K562 (cell line): Measurements from ENCODE around the gene HPCAL1. TPM values are rescaled to one million over a fixed set of nuclear protein-coding genes. Genes with fewer than 3 reads are reported as not detected.
A peak's percentile ranks its signal among the peaks of the same experiment; 100 is the strongest.

Experiments used
- ATAC-seq: fragments of 200-7000 bp; cut with Tn5 transposase; 3 replicates; pipeline ENCODE4 v1.9.1; 2020; ENCODE audit warnings: moderate library complexity
- BruUV-seq: library from RNA; stranded (reverse); fragments of 400-500 nt; replicated peaks from 2 replicates; lab custom pipeline; 2021; lab: Mats Ljungman, UMichigan
- CTCF ChIA-PET: fragments of 300-600 bp; formaldehyde crosslinking; extraction: SDS; loops from one replicate; lab custom pipeline; 2021; ENCODE audit warnings: low intra/inter-chr PET ratio; lab: Yijun Ruan, JAX
- POLR2A ChIA-PET: fragments of 300-600, 350-650 bp; sonication (Branson Sonifier 250); formaldehyde crosslinking; extraction: SDS; loops from one replicate; lab custom pipeline; 2021; ENCODE audit warnings: antibody characterized with exemption, inconsistent platforms; lab: Yijun Ruan, JAX
- DNase-seq, 4 experiments: peaks; one replicate each; pipeline versions ENCODE4 v3.0.0 to v3.0.0-alpha.2; 2011 to 2018; ENCODE audit warnings: low spot score in 3 of 4, mixed read lengths in 3 of 4; ENCODE audit errors: extremely low read depth in 1 of 4
- FAIRE-seq: peaks from 2 replicates; lab custom pipeline; 2011; peaks lifted over from hg19 to GRCh38; lab: Jason Lieb, UNC
- H2AFZ ChIP-seq: 2 replicates; pipeline ENCODE4 v1.6.0; 2011; ENCODE audit warnings: low read depth, low read length, control low read depth, inconsistent platforms
- H3K27ac ChIP-seq: fragments of 200-600 bp; 3 replicates; pipeline ENCODE4 v1.8.0; 2011; ENCODE audit warnings: low read depth, mild to moderate bottlenecking, control low read depth, inconsistent platforms, low read length, moderate library complexity, mixed read lengths; ENCODE audit errors: extremely low read depth
- H3K27me3 ChIP-seq, 2 experiments: fragments of 300-600 bp in 1 of 2; 2 replicates in 1 of 2; 3 replicates in 1 of 2; pipeline versions ENCODE4 v1.6.0 to v1.8.0; 2011; ENCODE audit warnings: inconsistent platforms in 2 of 2, low read length in 2 of 2, mild to moderate bottlenecking in 1 of 2, mixed read lengths in 1 of 2, moderate library complexity in 1 of 2; ENCODE audit not compliant: control insufficient read depth in 2 of 2, insufficient read depth in 2 of 2
- H3K36me3 ChIP-seq: fragments of 300-600 bp; 3 replicates; pipeline ENCODE4 v1.8.0; 2011; ENCODE audit warnings: mild to moderate bottlenecking, low read length, inconsistent platforms; ENCODE audit not compliant: control insufficient read depth, insufficient read depth
- H3K4me1 ChIP-seq, 2 experiments: fragments of 200-600 bp in 1 of 2; replicated peaks in 1 of 2; 2 replicates in 1 of 2; 3 replicates in 1 of 2; pipeline versions ENCODE4 v1.5.1 to v1.8.0; 2011; ENCODE audit warnings: inconsistent platforms in 2 of 2, low read length in 2 of 2, mild to moderate bottlenecking in 1 of 2, mixed read lengths in 1 of 2, moderate library complexity in 1 of 2; ENCODE audit not compliant: control insufficient read depth in 2 of 2, insufficient read depth in 2 of 2
- H3K4me2 ChIP-seq: 2 replicates; pipeline ENCODE4 v1.6.1; 2011; ENCODE audit warnings: low read length, control low read depth, inconsistent platforms, mixed read lengths; ENCODE audit not compliant: insufficient read depth
- H3K4me3 ChIP-seq: fragments of 200-600 bp; sonication (generic), shearing (Covaris generic); 2 replicates; pipeline ENCODE4 v1.5.1; 2016; ENCODE audit warnings: control low read depth, inconsistent platforms
- H3K79me2 ChIP-seq: fragments of 200-600 bp; 3 replicates; pipeline ENCODE4 v1.8.0; 2011; ENCODE audit warnings: low read length, inconsistent platforms; ENCODE audit not compliant: control insufficient read depth, insufficient read depth
- H3K9ac ChIP-seq, 2 experiments: 2 replicates each; pipeline versions ENCODE4 v1.6.0 to v1.6.1; 2011; ENCODE audit warnings: low read depth in 2 of 2, low read length in 2 of 2, control low read depth in 1 of 2, inconsistent platforms in 1 of 2, mild to moderate bottlenecking in 1 of 2, mixed read lengths in 1 of 2; ENCODE audit not compliant: insufficient read depth in 1 of 2
- H3K9me1 ChIP-seq: one replicate; pipeline ENCODE4 v1.6.0; 2011; ENCODE audit warnings: inconsistent platforms, mild to moderate bottlenecking, low read length, moderate library complexity; ENCODE audit not compliant: control insufficient read depth, insufficient read depth
- H3K9me3 ChIP-seq: replicated peaks from 2 replicates; pipeline ENCODE4 v1.5.1; 2011; ENCODE audit warnings: low read depth, low read length, inconsistent platforms; ENCODE audit not compliant: control insufficient read depth, insufficient read depth
- H4K20me1 ChIP-seq: replicated peaks from 2 replicates; pipeline ENCODE4 v1.6.1; 2011; ENCODE audit warnings: low read length, inconsistent platforms, mixed read lengths; ENCODE audit not compliant: control insufficient read depth, insufficient read depth
- BACH1 ChIP-seq: fragments of 200-800 bp; sonication (Bioruptor generic); IDR thresholded peaks from 2 replicates; pipeline ENCODE4 v1.6.1; 2016; ENCODE audit warnings: missing genetic modification characterization, missing compliant biosample characterization
- ETV6 ChIP-seq, 3 experiments: fragments of 150-350 bp in 1 of 3; sonication (generic) in 1 of 3; formaldehyde crosslinking in 1 of 3; IDR thresholded peaks; 2 replicates each; pipeline versions ENCODE4 v1.6.1 to v1.8.0; 2014 to 2022; ENCODE audit warnings: borderline replicate concordance in 2 of 3, low read depth in 2 of 3, antibody characterized with exemption in 1 of 3, low read length in 1 of 3, mild to moderate bottlenecking in 1 of 3, missing genetic modification reagents in 1 of 3
- POLR2G ChIP-seq: fragments of 200-400 bp; formaldehyde crosslinking; IDR thresholded peaks from 2 replicates; pipeline ENCODE4 v1.6.1; 2017; ENCODE audit warnings: low read depth, mild to moderate bottlenecking, antibody characterized with exemption, low read length, moderate library complexity
- RAD51 ChIP-seq: fragments of 450-650 bp; IDR thresholded peaks from 2 replicates; pipeline ENCODE4 v1.7.1; 2016; ENCODE audit warnings: low read depth, mild to moderate bottlenecking, borderline replicate concordance
- RBM22 ChIP-seq: fragments of 200-400 bp; formaldehyde crosslinking; IDR thresholded peaks from 2 replicates; pipeline ENCODE4 v1.6.1; 2018; ENCODE audit warnings: low read length, low read depth; ENCODE audit not compliant: poor library complexity, severe bottlenecking
- SAP30 ChIP-seq: fragments of 200-600 bp; sonication (generic); IDR thresholded peaks from 2 replicates; pipeline ENCODE4 v1.6.1; 2012; ENCODE audit warnings: borderline replicate concordance, low read depth, mild to moderate bottlenecking, moderate library complexity, low read length, control low read depth, inconsistent platforms; ENCODE audit not compliant: insufficient read depth, poor library complexity, severe bottlenecking
- ZFP1 ChIP-seq: fragments of 450-650 bp; formaldehyde crosslinking; IDR thresholded peaks from 2 replicates; pipeline ENCODE4 v1.4.0; 2020; ENCODE audit warnings: mild to moderate bottlenecking, mixed read lengths
- ZNF184 ChIP-seq: sonication (generic); formaldehyde crosslinking; IDR thresholded peaks from 2 replicates; pipeline ENCODE4 v1.5.0; 2020; ENCODE audit warnings: missing genetic modification reagents
- WGBS: fragments of 100-300 bp; shearing (Covaris generic); methylation state at CpG from one replicate; pipeline ENCODE4 v1.1.6; 2016; ENCODE audit warnings: low coverage, mixed read lengths; ENCODE audit not compliant: insufficient coverage; ENCODE audit errors: missing lambda C conversion rate; 5-methylcytosine and 5-hydroxymethylcytosine counted together
- in situ Hi-C: fragments of 300-500 bp; cut with MboI; formaldehyde crosslinking; loops from 4 replicates; pipeline ENCODE4 v1.15.0; 2018; ENCODE audit warnings: inconsistent platforms, mixed read lengths
- intact Hi-C: fragments of 100-400 bp; cut with micrococcal nuclease; formaldehyde crosslinking; loops from 2 replicates; pipeline ENCODE4 v1.14.2; 2022
- polyA plus RNA-seq, 8 experiments: library from polyadenylated mRNA; depleted of rRNA in 4 of 8; stranded (reverse) in 5 of 8; unstranded in 3 of 8; fragments of >200 nt; fragmentation: Nextera tagmentation in 2 of 8; fragmentation: Illumina TruSeq in 1 of 8; extraction: Ambion mirVana in 2 of 8; extraction: Trizol in 1 of 8; gene quantifications; 2 replicates each; pipeline versions ENCODE4 v1.2.1 to v1.2.3, GENCODE V29; 2011 to 2014; ENCODE audit warnings: inconsistent platforms in 1 of 8, missing spikeins in 1 of 8
- total RNA-seq, 7 experiments: library from RNA; depleted of rRNA in 6 of 7; stranded (reverse); fragments of >200 nt in 6 of 7; fragmentation: Illumina TruSeq in 2 of 7; extraction: Trizol in 2 of 7; gene quantifications; 2 replicates each; pipeline versions ENCODE4 v1.2.1 to v1.2.3, GENCODE V29; 2011 to 2021; ENCODE audit warnings: low replicate concordance in 1 of 7

The HPCAL1 gene
- total and polyA plus RNA-seq, 9 of the 15 experiments (the other 6 are each of a cell fraction or from before 2014, with no cell fraction given), result 2.7 to 65.5 (median 23.9) TPM

GRCh38 chr2:10359731-10360329 is 57.1 kb downstream of the HPCAL1 start:
- Histone ChIP-seq H3K27me3 (no peaks in the 10 kb centered on the region), H3K9me3 (no peaks in the 10 kb centered on the region), H4K20me1 (peaks cover 8% of the 10 kb centered on the region; the same call in 1 of the 2 replicates), H3K79me2 (peaks cover 12% of the 10 kb centered on the region; the same call in 2 of the 3 replicates), H3K4me2 (no peak overlapping the region), H3K4me3 (no peak overlapping the region), H2AFZ (no peak overlapping the region), H3K36me3 (peaks cover 12% of the 10 kb centered on the region; the same call in 2 of the 3 replicates), H3K9me1 (no peaks in the 10 kb centered on the region), H3K4me1 (peaks cover 0 to 39% of the 10 kb centered on the region in 2 experiments; a peak in 4 of 5 replicates)
- in situ Hi-C loops, result no loop called here
- intact Hi-C loops, result no loop called here
- BruUV-seq, result no TSS peak
- no peak for FAIRE-seq
- 89% methylated on average over 19 of the region's 21 CpGs for WGBS
- POLR2A ChIA-PET, result no interaction called here
- ATAC-seq, result no peak
- DNase-seq, result no peak
- TF ChIP-seq ZFP1 (CRISPR knock-in tag), result no peak
- no peak for TF ChIP-seq ZNF184 (CRISPR knock-in tag)
- no peak for TF ChIP-seq BACH1 (tag)
- TF ChIP-seq SAP30, result no peak
- TF ChIP-seq RBM22, result peak; percentile 67
- no peak for TF ChIP-seq RAD51
- no peak for TF ChIP-seq ETV6 (IDR thresholded peaks at IDR 0.05; ENCODE audit: borderline replicate concordance in 1 of 2, low read depth in 2 of 2, low read length in 1 of 2)
- no peak for TF ChIP-seq ETV6 (CRISPR knock-in tag; IDR thresholded peaks at IDR 0.05; ENCODE audit: borderline replicate concordance)
- peak; percentile 44; the same call in 1 of the 2 replicates for TF ChIP-seq POLR2G
- TF ChIP-seq, all 486 proteins: peak for 2
- H3K27ac ChIP-seq, result no peak overlapping the region
- CTCF ChIA-PET, result no interaction called here
- H3K9ac ChIP-seq, result peak overlapping the region in 1 of 2 experiments; percentile 72; a peak in 2 of 4 replicates
